ENCODE data around the gene CACNB4.

DNA sequence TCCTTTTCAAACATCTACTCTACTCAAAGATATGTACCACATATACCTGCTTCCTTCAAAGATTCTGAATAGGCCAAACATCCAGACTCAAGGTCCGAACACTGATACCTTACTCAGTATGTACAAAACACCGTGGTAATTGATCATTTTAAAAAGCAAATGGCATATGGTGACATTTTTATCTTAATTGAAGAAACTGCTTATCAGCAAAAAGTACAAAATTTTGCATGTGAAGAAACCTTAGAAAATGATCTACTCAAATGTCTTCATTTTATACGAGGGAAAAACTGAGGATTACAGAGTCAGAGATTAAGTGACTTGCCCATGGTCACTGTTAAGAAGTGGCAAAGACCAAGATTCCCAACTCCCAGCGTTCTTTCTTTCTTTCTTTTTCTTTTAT, 133.0 kb downstream of the CACNB4 start:
- TF ChIP-seq, protein P1, sequence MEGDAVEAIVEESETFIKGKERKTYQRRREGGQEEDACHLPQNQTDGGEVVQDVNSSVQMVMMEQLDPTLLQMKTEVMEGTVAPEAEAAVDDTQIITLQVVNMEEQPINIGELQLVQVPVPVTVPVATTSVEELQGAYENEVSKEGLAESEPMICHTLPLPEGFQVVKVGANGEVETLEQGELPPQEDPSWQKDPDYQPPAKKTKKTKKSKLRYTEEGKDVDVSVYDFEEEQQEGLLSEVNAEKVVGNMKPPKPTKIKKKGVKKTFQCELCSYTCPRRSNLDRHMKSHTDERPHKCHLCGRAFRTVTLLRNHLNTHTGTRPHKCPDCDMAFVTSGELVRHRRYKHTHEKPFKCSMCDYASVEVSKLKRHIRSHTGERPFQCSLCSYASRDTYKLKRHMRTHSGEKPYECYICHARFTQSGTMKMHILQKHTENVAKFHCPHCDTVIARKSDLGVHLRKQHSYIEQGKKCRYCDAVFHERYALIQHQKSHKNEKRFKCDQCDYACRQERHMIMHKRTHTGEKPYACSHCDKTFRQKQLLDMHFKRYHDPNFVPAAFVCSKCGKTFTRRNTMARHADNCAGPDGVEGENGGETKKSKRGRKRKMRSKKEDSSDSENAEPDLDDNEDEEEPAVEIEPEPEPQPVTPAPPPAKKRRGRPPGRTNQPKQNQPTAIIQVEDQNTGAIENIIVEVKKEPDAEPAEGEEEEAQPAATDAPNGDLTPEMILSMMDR (IDR thresholded peaks at IDR 0.05) = no peak
- TF ChIP-seq POLR2A (IDR thresholded peaks at IDR 0.05) = no peak

All from breast epithelium (tissue), 3 donors.